C4-2B (cell line): ENCODE data around the gene CATSPERZ.

Experiments
- CTCF ChIP-seq: fragments of 450-650 bp; conservative IDR thresholded peaks from 2 replicates; pipeline ENCODE4 v1.5.1; 2017; ENCODE audit warnings: mild to moderate bottlenecking
- ZFX ChIP-seq: fragments of 450-650 bp; IDR thresholded peaks from 2 replicates; pipeline ENCODE4 v1.6.1; 2017

- TF ChIP-seq CTCF = no peak
- no peak for TF ChIP-seq ZFX
These were observed 7.5 kb upstream of the CATSPERZ start for GRCh38 chr11:64292460-64293254.
